GM21529 (cell line): ENCODE results near the gene HSD11B1.
A peak's percentile ranks its signal among the peaks of the same experiment; 100 is the strongest.

Source experiments
- ATAC-seq: cut with Tn5 transposase; IDR thresholded peaks from one replicate; pipeline ENCODE4 v1.9.1; 2021; ENCODE audit not compliant: unreplicated experiment

The HSD11B1 gene

GRCh38 chr1:209704584-209704983 is at the start of gene HSD11B1:
HSD11B1 (plus strand) TSS chr1:209704846; CDS start chr1:209704943, 97 bp downstream.
- no peak for ATAC-seq

- no peak for ATAC-seq
Measured at GRCh38 chr1:209655411-209656231, 49.0 kb upstream of the HSD11B1 start.

- ATAC-seq, result peak; percentile 63
Measured at GRCh38 chr1:209657140-209657879, 47.3 kb upstream of the HSD11B1 start.

DNA sequence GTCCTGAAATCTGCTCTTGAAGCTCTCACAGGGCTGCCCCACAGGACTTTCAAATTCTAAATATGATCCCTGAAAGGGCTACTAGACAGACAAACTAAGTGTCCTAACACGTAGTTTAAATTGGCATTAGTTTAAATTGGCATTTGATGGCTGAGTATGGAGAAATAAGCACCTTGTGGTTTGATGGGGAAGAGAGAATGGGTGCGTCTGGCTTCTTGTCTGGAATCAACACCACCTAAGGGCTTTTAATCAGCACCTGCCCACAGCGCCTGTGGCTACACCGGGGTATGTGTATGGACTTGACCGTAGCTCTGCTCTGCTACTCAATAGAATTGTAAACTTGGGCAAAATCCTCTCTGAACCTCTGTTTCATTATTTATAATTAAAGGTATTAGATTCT is 46.7 kb upstream of the HSD11B1 start:
- no peak for ATAC-seq

- ATAC-seq, result peak; percentile 74
Measured at GRCh38 chr1:209659909-209660308, 44.7 kb upstream of the HSD11B1 start.

DNA sequence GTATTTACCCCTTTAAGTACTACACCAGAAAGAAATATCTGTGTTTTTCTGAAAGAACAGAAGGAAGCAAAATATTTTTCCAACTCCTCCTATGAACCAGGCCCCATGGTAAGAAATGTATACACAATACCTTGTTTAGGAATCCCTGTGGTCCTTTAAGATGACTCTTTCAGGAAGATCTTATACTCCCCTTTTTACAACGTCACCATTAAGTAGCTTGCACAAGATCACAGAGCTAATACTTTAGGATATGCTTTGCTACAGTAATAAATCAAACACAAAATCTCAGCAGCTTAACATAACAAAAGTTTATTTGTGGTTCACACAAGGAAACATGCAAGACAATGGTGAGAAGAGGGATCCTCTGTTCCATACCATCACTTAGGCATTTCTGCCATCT is 43.6 kb upstream of the HSD11B1 start:
- no peak for ATAC-seq

DNA sequence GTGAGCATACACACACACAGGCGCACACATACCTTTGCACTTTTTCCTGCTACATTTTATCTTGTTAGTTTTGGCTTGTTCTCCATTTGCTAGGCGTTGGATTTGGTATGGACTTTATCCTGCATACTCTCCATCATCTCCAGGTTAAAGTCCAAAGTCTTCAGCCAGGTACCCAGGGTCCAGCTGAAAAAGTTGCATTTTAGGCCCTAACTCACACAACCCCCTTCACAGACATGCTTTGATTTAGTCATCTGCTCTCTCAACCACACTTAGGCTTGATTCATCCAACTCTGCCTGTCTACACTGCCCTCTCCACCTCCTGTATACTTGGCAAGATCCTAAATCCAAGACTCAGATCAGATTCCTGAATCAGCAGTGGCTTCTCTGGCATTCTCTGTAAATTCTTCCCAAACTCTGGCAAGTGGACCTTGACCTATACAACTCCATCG is 41.7 kb upstream of the HSD11B1 start:
- no peak for ATAC-seq

- no peak for ATAC-seq
Measured at GRCh38 chr1:209667103-209667502, 37.5 kb upstream of the HSD11B1 start.

GRCh38 chr1:209667708-209668107 is 36.9 kb upstream of the HSD11B1 start:
- ATAC-seq, result no peak

DNA sequence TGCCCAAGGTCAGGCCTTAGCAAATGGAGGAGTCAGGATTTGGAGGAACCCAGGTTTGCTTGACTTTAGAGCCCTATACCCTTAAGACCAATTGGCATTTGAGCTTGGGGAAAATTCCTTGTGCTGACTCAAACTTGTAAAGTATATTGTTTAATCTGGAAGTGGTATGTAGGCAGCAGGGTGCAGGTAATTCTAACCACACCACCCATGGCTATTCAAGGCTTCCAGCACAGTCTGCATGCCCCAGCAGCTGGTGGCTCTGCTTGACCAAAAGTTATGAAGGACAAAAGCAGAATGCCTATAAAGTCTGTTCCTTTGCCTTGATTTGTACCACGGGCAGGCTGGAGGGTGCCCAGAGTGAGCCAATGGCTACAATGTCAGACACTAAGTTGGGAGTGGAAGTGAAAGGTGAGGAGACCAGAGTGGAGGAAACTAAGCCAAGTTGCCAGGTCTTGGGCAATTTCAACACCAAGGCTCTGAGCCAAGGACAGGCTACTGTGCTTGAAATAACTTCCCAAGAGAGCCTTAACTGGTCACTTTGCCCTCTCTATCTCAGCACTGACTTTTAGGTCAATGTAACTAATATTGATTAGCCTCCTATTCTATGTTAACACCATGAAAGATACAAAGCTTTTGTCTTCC is 34.1 kb upstream of the HSD11B1 start:
- no peak for ATAC-seq

DNA sequence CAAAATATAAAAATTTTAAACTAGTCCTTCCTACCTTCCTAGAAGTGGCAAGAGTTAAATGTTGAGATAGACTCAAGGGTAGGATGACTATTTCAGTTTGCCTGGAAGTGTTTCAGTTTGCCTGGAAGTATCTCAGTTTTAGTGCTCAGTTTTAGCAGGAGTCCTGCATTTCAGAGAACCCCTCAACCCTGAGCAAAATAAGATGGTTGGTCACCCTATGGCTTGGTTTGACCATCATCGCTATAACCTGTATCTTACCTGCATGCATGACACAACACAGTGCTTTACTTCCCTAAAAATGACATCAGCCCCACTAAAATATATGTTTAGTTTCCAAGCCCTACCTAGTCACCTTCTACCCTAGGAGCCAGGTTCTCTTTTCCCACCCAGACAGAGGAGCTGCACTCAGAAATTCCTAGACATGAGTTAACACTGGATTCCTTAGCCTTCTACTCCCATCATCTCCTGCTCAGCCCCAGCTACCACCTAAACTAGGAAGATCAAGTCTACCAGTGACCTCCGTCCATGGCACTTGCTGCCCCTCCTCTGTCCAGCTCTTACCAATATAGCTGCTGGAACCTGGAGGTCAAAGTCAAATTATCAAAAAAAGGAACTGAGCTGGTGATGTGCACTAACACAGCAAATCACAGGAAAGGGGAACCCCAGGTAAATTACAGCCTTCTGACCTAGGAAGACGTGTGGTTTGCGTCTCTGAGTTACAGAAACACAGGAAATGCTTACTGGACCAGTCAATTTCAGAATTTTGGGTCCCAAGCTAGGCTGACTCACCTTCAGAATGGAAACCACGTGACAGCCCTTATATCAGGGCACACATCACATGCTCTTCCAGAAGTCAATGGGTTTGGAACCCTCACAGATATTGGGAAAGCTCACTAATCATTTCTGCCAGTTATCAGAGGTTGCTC is 31.7 kb upstream of the HSD11B1 start:
- peak; percentile 95 for ATAC-seq

DNA sequence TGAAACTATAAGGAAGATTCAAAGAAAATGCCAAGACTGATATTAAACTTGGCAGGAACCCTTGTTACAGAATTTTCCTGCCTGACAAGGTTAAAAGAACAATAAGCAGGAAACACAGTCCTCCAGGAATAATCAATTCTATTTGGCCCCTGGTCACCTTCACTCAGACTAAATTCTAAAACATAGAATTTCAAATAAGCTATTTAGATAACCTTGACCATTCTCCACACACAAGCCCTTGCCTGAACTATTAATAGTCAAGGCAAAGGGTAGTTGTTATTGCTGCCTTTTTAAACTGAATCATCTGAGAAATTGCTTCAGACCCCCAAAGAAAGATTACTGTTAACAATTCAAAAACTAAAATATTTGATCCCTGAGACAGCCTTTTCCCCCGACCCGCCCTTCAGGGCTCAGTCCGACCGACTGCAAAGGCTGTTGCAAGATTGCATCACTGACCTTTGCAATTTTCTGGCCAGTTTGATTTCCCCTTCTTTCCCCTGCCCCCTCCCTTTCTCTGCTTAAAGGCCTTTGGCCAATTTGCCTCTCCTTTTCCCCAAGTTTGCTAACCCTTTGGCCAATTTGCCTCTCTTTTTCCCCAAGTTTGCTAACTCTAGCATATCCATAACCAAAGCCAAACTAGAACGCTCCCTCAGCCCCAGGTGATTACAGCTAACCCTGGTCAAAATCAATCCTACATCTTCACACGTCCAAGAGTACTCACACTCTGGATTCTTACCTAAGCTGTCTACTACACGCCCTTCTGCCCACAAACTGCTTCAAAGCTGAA is 30.8 kb upstream of the HSD11B1 start:
- no peak for ATAC-seq

DNA sequence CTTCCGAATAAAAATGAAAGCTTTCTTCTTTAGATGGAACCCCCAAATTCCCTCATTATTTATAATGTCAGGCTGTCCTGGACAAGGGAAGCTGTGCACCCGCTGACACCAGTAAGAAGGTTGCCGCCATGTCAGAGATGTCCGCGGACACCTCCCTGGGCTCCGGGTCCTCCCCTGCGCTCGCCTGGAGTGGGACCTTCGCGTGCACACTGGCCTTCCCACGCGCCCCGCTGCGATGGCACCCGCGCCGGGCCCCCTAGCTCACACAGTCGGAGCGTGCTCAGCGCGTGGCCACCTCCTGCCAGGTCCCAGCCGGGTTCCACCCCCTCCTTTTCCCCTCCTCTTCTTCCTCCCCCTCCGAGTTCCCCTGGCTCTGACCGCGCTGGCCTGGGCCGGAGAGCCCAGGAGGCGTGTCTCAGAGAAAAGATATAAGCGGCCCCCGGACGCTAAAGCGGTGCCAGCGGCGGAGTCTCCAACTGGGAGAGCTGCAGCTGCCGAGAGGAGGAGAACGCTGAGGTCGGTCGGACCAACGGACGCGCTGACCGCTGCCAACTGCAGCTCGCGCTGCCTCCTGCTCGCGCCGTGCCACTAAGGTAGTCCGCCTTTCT is 29.6 kb upstream of the HSD11B1 start, which contains the start of gene G0S2:
G0S2 (plus strand) TSS at position 456 of the 608 bp plus-strand sequence. CDS start 273 bp downstream, outside the sequence.
- ATAC-seq, result no peak

GRCh38 chr1:209675565-209676154 is 29.0 kb upstream of the HSD11B1 start:
- no peak for ATAC-seq

DNA sequence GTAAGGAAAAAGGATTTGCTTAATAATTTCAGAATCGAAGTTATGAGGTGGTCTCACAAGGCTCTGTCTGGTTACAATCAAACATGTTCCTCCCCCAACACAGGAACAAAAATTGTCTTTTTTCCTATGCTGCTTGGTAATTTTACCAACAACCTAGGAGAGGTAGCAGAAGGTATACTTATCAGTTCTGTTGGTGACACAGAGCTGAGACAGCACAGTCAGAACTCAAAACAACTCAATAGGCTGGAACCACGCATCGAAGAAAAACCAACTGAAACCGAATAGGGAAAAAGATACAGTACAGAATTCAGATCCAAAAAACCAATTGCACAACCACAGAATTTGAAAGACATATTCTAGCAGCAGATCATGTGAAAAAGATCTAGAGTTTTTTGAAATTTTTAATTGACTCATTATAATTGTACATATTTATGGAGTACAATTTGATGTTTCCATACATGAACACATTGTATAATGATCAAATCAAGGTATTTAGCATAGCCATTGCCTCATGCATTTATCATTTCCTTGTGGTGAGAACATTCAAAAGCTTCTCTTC is 25.6 kb upstream of the HSD11B1 start:
- no peak for ATAC-seq

GRCh38 chr1:209685821-209686220 is 18.8 kb upstream of the HSD11B1 start:
- peak; percentile 76 for ATAC-seq

GRCh38 chr1:209686322-209686721 is 18.3 kb upstream of the HSD11B1 start:
- no peak for ATAC-seq

- ATAC-seq, result no peak
Measured at GRCh38 chr1:209688746-209689234, 15.9 kb upstream of the HSD11B1 start.
